Measurements from ENCODE around the gene SNRPD3.

DNA sequence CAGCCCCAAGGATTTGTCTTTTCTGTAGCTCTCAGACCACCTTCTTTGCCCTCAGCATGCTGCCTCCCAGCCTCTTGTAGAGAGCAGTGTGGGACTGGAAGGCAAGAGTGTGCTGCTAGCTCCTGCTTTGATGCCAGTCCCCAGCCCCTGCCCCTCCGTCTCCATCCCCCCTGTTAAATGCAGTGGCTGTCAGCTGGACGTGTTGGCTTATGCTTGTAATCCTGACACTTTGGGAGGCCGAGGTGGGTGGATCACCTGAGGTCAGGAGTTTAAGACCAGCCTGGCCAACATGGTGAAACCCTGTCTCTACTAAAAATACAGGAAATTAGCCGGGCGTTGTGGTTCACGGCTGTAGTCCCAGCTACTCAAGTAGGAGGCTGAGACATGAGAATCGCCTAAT is 15.5 kb downstream of the SNRPD3 start:
- no peak for TF ChIP-seq SRF (IDR thresholded peaks at IDR 0.05; ENCODE audit: low read depth)
- TF ChIP-seq, protein P1, sequence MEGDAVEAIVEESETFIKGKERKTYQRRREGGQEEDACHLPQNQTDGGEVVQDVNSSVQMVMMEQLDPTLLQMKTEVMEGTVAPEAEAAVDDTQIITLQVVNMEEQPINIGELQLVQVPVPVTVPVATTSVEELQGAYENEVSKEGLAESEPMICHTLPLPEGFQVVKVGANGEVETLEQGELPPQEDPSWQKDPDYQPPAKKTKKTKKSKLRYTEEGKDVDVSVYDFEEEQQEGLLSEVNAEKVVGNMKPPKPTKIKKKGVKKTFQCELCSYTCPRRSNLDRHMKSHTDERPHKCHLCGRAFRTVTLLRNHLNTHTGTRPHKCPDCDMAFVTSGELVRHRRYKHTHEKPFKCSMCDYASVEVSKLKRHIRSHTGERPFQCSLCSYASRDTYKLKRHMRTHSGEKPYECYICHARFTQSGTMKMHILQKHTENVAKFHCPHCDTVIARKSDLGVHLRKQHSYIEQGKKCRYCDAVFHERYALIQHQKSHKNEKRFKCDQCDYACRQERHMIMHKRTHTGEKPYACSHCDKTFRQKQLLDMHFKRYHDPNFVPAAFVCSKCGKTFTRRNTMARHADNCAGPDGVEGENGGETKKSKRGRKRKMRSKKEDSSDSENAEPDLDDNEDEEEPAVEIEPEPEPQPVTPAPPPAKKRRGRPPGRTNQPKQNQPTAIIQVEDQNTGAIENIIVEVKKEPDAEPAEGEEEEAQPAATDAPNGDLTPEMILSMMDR (IDR thresholded peaks at IDR 0.05 in 2 of 3, conservative IDR thresholded peaks at IDR 0.05 in 1 of 3; ENCODE audit: borderline replicate concordance in 1 of 3, insufficient read depth in 1 of 3, low read depth in 2 of 3, low read length in 2 of 3) = no peak
- no peak for TF ChIP-seq POLR2A (IDR thresholded peaks at IDR 0.05; ENCODE audit: borderline replicate concordance, extremely low read depth, insufficient read depth, insufficient read length)
- TF ChIP-seq MAX (IDR thresholded peaks at IDR 0.05) = no peak
- TF ChIP-seq EZH2 (IDR thresholded peaks at IDR 0.05) = no peak
- TF ChIP-seq EZH2phosphoT487 (IDR thresholded peaks at IDR 0.05; ENCODE audit: borderline replicate concordance) = no peak
- TF ChIP-seq TCF7L2 (IDR thresholded peaks at IDR 0.05; ENCODE audit: borderline replicate concordance, extremely low read depth, insufficient read depth, insufficient read length) = no peak
- no peak for TF ChIP-seq POLR2AphosphoS5 (IDR thresholded peaks at IDR 0.05; ENCODE audit: low read depth, low read length)
- TF ChIP-seq ELF1 (IDR thresholded peaks at IDR 0.05; ENCODE audit: borderline replicate concordance, low read depth) = no peak
- TF ChIP-seq CEBPB (IDR thresholded peaks at IDR 0.05; ENCODE audit: low read depth) = no peak
- TF ChIP-seq ATF3 (IDR thresholded peaks at IDR 0.05) = no peak
- no peak for TF ChIP-seq RAD21 (IDR thresholded peaks at IDR 0.05; ENCODE audit: low read depth)
- TF ChIP-seq YY1 (IDR thresholded peaks at IDR 0.05; ENCODE audit: extremely low read depth, insufficient replicate concordance, low read depth, low read length) = no peak
